ENCODE results near the gene CDH23. TPM values are rescaled to one million over a fixed set of nuclear protein-coding genes. Genes with fewer than 3 reads are reported as not detected.

CDH23 gene
- total RNA-seq, 2 donors from 2014 or later = 28.5 to 58.7 TPM

GRCh38 chr10:71402005-71402404, 5.3 kb downstream of the CDH23 start:
- Histone ChIP-seq H3K27ac (no peak overlapping the region), H3K4me3 (no peak overlapping the region), H3K36me3 (replicated peaks in 1 of 2; ENCODE audit: insufficient read depth in 1 of 2, low read depth in 2 of 2) (no peaks in the 10 kb centered on the region), H3K9me3 (no peaks in the 10 kb centered on the region), H3K27me3 (no peaks in the 10 kb centered on the region), H3K4me1 (peaks cover 12% of the 10 kb centered on the region)
- TF ChIP-seq CTCF (IDR thresholded peaks at IDR 0.05) (no peak), POLR2A (IDR thresholded peaks at IDR 0.05) (no peak)
- WGBS, 2 donors = 82 to 90% methylated on average over 7 of the region's 7 CpGs
- ATAC-seq (no peak), DNase-seq (no peak)
- intact Hi-C loops (cut with DNase I) = no loop called here

DNA sequence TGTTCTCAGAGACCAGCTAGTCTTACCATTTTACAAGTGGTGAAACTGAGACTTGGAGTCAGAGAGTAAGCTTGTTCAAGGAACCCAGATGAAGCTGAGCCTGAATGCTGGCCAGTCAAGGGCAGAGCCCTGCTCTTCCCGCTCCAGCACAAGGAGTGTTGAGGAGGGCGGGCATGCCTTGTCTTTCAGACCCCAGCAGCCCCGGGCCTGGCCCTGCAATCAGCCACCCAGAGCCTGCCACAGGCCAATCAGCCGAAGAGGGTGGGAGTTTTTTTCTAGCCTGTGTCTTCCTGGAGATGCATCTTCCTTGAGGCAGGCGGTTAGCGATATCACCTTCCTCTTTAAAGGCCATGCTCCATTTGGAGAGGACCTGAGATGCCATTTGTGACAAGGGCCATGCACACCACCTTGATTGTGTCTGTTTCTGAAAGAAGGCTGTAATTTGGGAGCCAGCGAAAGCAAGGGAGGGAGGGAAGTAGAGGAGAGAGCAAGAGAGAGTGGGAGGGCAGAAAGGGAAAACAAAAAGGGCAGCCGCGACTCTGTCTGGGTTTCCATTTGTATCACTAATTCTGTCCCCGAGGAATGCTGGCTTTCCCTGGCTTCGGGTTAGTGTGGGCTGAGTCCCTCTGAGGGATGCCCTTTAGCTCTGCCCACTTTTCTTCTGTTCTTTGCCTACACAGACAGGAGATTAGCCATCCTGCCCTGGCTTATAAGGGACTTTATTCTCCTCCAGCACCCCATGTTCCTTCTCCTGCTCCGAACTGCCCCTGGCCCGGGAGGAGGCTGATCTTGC, 8.0 kb downstream of the CDH23 start:
- H3K4me1 ChIP-seq = no peaks in the 10 kb centered on the region
- no peak for DNase-seq
- no peaks in the 10 kb centered on the region for H3K27me3 ChIP-seq
- no peaks in the 10 kb centered on the region for H3K36me3 ChIP-seq (replicated peaks in 1 of 2; ENCODE audit: insufficient read depth in 1 of 2, low read depth in 2 of 2)
- no peak for TF ChIP-seq POLR2A (IDR thresholded peaks at IDR 0.05)
- TF ChIP-seq CTCF (IDR thresholded peaks at IDR 0.05) = no peak
- no peak overlapping the region for H3K4me3 ChIP-seq
- WGBS, 2 donors = 69 to 73% methylated on average over 13 of the region's 13 CpGs
- ATAC-seq = no peak
- no peaks in the 10 kb centered on the region for H3K9me3 ChIP-seq
- intact Hi-C loops (cut with DNase I) = no loop called here
- H3K27ac ChIP-seq = no peak overlapping the region

GRCh38 chr10:71406878-71407277, 10.2 kb downstream of the CDH23 start:
- DNase-seq (no peak), ATAC-seq (no peak)
- Histone ChIP-seq H3K9me3 (no peaks in the 10 kb centered on the region), H3K27me3 (no peaks in the 10 kb centered on the region), H3K4me3 (no peak overlapping the region), H3K4me1 (no peaks in the 10 kb centered on the region), H3K36me3 (replicated peaks in 1 of 2; ENCODE audit: insufficient read depth in 1 of 2, low read depth in 2 of 2) (no peaks in the 10 kb centered on the region), H3K27ac (no peak overlapping the region)
- 80 to 85% methylated on average over 3 of the region's 3 CpGs for WGBS, 2 donors
- TF ChIP-seq POLR2A (IDR thresholded peaks at IDR 0.05) = no peak
- no peak for TF ChIP-seq CTCF (IDR thresholded peaks at IDR 0.05)
- intact Hi-C loops (cut with DNase I) = no loop called here

DNA sequence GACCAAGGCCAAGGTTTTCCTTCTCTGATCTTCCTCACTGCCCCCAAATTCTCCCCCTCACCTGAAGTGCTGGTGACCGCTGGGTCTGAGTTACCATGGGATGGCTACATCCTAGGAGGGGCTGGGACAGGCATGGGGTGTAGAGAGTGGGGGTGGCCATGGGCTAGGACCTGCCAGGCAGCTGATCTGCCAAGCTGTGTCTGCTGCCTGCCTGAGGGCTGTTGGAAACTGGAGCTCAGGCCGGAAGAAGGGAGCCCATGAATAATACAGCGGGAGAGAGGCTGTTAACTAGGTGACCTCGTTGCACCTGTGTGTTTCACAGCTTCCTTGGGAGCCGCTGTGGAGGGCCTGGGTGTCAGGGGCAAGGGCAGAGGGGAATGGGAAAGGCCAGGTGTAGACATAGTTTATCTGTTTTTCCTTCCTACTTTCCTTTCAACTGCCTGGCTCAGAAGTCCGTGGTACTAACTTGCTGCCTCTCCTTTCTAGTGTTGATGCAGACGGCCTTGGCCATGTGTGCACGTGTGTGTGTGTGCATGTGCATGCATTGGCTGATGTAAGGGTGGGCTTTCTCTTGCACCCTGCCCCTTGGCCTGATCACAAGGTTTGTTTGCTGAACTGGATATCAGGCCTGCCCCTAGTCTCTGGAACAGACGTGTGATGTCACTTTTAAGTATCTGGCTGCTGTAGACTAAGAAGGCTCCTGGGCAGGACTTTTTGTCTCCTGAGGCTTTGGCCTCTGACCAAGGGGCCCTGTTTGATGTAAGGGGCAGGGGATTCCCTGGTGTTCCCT, 11.9 kb downstream of the CDH23 start:
- TF ChIP-seq POLR2A (IDR thresholded peaks at IDR 0.05) (no peak), CTCF (IDR thresholded peaks at IDR 0.05) (no peak)
- no peak for ATAC-seq
- Histone ChIP-seq H3K27me3 (no peaks in the 10 kb centered on the region), H3K4me1 (no peaks in the 10 kb centered on the region), H3K4me3 (no peak overlapping the region), H3K9me3 (no peaks in the 10 kb centered on the region), H3K36me3 (replicated peaks in 1 of 2; ENCODE audit: insufficient read depth in 1 of 2, low read depth in 2 of 2) (no peaks in the 10 kb centered on the region), H3K27ac (no peak overlapping the region)
- intact Hi-C loops (cut with DNase I) = no loop called here
- DNase-seq = no peak
- 46 to 74% methylated on average over 6 to 9 of the region's 9 CpGs for WGBS, 2 donors
